GM12892 (cell line): ENCODE measurements around the gene DDX59.

Experiments
- POLR2A ChIP-seq: IDR thresholded peaks from 2 replicates; pipeline ENCODE4 v1.6.1; 2011; ENCODE audit warnings: low read depth, low read length, control low read depth
- POLR2AphosphoS5 ChIP-seq: IDR thresholded peaks from 2 replicates; pipeline ENCODE4 v1.6.1; 2011; ENCODE audit warnings: low read depth, low read length, control low read depth

DNA sequence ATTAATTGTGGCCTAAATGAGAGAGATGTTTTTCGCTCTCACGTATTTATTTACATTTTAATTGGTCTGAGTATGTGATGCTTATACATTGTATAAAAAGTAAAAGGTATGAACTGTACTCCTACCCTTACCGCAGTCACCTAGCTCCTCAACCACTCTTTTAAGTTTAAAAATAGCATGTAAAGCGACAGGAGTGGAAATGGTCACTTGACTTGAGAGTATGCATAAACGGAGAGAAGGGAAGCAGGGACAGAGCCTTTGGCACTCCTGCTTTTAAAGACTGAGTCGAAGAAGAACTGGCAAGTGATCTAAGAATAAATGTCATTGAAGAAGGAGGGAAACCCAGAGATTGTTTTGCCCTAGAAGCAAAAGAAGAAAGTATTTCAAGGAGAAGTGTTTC, 11.5 kb upstream of the DDX59 start:
- no peak for TF ChIP-seq POLR2A
- no peak for TF ChIP-seq POLR2AphosphoS5
